ENCODE data around the gene RRP1B. TPM values are rescaled to one million over a fixed set of nuclear protein-coding genes. Genes with fewer than 3 reads are reported as not detected.

RRP1B gene
- total RNA-seq, 2 experiments from 2014 or later: 44.2 to 46.6 TPM

Small RNA genes lying within 50 kb of the gene (microRNA-seq; reads per million reads assigned to microRNA genes)
- not detected for gene MIR6070

Other genes with a start within 250 kb of the RRP1B start
- gene SIK1, start 232.4 kb upstream of the RRP1B start, total RNA-seq: 10 to 100 TPM; 25.9 to 31.6 TPM
- gene HSF2BP, start 72 bp upstream of the RRP1B start, total RNA-seq: under 1 TPM; 0.31 to 0.64 TPM
- gene PDXK, start 59.6 kb downstream of the RRP1B start, total RNA-seq: 100 to 1,000 TPM in 1 of 2 experiments, 10 to 100 TPM in 1; 96.9 to 101 TPM
- 10 to 100 TPM; 59.5 to 60.2 TPM for gene CSTB, start 116.7 kb downstream of the RRP1B start, total RNA-seq
- gene RRP1, start 130.0 kb downstream of the RRP1B start, total RNA-seq: 10 to 100 TPM; 28.1 to 28.6 TPM
- gene AGPAT3, start 205.7 kb downstream of the RRP1B start, total RNA-seq: 10 to 100 TPM; 75.4 to 76.3 TPM

All from activated naive CD8-positive, alpha-beta T cell treated with anti-CD3 and anti-CD28 coated beads, Interleukin-2, amount 10 ng/mL, durations not matched to agents 7 days and 5 days (primary cell).